CD4-positive, alpha-beta T cell treated with Interferon gamma for 1 hour (primary cell): ENCODE measurements around the gene FUS.
"Not testable (repeated sequence)": the region's sequence is repeated elsewhere in the genome, so short reads cannot be mapped to it uniquely, and the experiment has no call there.

ENCODE experiments used
- DNase-seq: peaks from one replicate; pipeline ENCODE4 v3.0.0-alpha.2; 2020

Gene FUS

GRCh38 chr16:31144418-31144817 lies 35.5 kb upstream of the FUS start:
- not testable (repeated sequence) for DNase-seq

GRCh38 chr16:31145398-31145990 lies 34.4 kb upstream of the FUS start:
- DNase-seq, result no peak

- DNase-seq, result no peak
These were observed 32.4 kb upstream of the FUS start for GRCh38 chr16:31147574-31147973.

DNA sequence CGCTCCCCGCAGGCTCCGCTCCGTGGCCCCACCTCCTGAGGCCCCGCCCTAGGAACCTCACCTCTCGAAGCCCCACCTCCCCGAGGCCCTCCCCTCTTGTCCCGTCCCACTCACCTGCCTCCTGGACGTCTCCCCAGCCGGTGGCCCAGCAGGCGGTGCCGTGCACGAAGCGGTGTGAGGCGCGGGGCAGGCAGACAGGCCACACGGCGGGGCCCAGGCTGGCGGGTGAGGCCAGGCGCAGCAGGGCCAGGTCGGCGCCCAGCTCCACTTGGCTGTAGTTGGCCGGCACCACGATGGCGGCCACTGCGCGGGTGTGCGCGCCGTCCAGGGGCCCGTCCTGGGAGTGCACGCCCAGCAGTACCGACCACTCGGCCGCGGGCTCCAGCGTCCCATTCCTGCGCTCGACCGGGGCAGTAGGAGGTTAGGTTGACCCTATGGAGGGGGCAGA lies 31.6 kb upstream of the FUS start:
- DNase-seq, result no peak

- no peak for DNase-seq
These were observed 31.0 kb upstream of the FUS start for GRCh38 chr16:31148896-31149295.

- DNase-seq, result no peak
These were observed 30.6 kb upstream of the FUS start for GRCh38 chr16:31149332-31149731.

DNA sequence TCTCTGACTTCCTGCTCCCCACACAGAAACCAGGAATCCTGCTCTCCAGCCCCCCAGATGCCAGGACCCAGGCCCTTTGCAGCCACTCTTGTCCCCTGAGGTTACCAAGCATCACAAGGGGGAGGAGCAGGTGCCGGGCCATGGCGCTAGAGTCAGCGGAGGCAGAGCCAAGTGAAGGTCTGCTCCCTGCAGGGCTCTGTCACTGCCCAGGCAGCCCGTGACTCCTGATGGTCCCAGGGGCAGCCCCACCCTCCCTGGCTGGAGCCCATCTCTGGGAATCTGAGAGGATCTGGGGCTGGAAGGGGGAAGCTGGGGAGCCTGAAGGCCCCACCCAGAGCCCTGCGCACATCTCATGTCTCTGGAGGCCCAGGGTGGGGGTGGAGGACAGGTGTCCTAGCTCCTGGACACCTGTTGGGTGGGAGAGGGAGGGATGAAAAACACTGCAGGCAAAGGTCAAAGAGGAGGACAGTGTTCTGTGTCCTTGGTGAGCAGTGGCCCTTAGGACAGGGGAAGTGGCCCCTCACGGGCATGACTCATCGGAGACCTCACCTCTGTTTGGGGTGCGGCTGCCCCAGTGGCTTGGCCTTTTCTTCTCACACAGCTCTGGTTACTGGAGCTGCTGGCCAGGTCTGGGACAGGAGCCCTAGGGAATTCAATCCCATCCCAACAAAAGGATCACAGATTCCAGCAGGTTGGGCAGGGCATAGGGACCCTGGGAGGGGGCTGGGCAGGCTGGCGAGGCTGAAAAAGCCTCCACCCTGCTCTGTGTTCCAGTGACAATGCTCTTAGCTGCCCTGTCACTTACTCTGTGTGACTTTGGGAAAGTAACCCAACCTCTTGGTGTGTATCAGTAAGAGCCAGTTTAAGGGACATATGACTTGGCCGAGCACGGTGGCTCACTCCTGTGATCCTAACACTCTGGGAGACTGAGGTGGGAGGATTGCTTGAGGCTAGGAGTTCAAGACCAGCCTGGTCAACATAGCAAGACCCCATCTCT lies 29.7 kb upstream of the FUS start, which contains the start of gene PRSS36:
TSS of gene PRSS36 (minus strand) at position 173 of the 997 bp plus-strand sequence. CDS start at position 142, 31 bp downstream.
- peak; percentile 27 for DNase-seq

DNA sequence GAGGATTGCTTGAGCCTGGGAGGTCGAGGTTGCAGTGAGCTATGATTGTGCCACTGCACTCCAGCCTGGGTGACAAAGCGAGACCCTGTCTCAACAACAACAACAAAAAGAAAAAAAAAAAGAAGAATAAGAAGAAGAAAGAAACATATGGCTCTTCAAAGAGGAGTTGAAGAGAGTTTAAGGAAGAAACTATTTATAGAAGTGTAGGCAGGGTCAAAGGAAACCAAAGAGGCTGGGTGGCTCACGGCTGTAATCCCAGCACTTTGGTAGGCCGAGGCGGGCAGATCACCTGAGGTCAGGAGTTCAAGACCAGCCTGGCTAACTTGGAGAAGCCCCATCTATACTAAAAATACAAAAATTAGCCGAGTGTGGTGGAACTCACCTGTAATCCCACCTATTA lies 29.0 kb upstream of the FUS start:
- DNase-seq, result not testable (repeated sequence)

DNA sequence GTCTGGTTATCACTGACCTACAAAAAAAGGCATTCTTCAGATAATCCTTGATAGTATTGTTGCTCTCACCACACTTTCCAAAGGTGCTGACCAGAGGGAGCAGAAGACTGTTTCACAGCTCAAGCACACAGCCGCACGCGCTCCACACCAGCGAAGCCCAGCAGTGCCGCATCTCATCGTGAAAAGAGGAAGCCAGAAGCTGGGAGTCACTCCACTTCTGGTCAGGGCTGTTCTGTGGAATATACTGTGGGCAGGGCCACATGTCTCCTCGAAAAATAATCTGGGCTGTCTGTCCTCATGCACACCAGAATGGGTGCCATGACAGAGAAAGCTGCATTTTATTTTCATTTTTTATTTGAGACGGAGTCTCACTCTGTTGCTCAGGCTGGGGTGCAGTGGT lies 22.8 kb upstream of the FUS start:
- DNase-seq, result peak; percentile 30

DNA sequence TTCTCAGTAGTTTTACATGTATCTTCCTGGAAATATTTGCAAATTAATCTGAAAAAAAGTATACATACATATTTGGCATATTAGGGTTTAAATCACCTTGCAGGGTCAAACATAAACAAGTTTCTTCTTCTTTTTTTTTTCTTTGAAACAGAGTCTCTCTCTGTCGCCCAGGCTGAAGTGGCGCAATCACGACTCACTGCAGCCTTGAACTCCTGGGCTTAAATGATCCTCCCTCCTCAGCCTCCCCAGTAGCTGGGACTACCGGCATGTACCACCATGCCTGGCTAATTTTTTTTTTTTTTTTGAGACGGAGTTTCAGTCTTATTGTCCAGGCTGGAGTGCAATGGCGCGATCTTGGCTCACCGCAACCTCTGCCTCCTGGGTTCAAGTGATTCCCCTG lies 12.6 kb upstream of the FUS start:
- no peak for DNase-seq

DNA sequence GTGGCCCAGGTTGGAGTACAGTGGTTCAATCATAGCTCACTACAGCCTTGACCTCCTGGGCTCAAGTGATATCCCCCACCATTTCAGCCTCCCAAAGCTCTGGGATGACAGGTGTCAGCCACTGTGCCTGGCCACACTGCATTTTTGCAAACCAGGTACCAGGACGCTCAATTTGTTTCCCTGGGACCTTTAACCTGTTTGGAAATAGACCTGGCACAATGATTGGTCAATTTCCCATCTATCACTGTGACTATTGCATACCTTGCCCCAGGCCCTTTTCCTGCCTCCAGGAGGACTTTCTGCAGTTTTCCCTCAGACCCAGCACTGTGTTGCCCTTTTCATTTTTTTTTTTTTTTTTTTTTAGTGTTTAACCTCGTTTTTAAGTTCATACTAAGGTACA lies 11.1 kb upstream of the FUS start:
- no peak for DNase-seq

DNA sequence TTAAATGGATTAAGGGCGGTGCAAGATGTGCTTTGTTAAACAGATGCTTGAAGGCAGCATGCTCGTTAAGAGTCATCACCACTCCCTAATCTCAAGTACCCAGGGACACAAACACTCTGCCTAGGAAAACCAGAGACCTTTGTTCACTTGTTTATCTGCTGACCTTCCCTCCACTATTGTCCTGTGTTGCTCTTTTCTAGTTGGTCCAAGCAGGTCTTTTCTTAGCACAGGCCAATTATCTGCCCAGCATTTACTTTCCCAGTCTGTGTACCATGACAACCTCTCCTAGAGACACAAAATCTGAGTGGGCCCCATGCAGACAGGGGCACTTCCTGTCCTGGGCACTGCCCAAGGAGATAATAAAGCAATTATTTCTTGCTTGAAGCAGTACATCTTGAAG lies 9.9 kb upstream of the FUS start:
- DNase-seq, result not testable (repeated sequence)

GRCh38 chr16:31177136-31177535 lies 2.8 kb upstream of the FUS start:
- DNase-seq, result peak; percentile 22

- DNase-seq, result no peak
These were observed 656 bp upstream of the FUS start for GRCh38 chr16:31179219-31179746.

DNA sequence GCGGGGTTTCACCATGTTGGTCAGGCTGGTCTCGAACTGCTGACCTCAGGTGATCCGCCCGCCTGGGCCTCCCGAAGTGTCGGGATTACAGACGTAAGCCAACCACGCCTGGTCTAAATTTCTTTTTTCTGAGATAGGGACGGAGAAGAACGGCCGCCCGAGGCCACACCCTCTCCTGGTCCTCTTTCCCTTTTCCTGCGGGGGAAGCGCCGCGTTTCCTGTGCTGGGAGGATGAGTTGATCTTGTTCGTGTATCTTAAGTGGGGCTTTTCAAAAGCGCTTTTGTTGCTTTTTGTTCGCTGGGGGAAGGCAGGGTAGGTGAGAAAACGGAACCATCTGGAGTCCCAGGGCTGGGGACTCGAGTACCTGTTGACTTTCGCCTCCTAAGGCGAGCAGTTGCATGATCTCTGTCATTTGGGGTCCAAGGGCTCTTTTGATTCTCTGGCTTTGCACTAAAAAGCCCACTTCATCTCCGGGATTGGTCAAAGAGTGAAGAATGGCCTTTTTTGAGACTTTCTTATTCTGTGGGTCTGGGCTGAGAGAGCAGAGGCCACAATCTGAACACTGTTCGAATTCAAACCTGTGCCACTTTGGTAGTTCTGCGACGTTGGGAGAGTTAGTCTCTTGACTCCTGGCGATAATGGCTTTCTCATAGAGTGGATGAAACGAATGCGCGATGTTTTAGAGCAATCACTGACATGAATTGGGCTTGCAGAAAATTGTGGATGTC lies 1.3 kb downstream of the FUS start:
- peak; percentile 11 for DNase-seq

DNA sequence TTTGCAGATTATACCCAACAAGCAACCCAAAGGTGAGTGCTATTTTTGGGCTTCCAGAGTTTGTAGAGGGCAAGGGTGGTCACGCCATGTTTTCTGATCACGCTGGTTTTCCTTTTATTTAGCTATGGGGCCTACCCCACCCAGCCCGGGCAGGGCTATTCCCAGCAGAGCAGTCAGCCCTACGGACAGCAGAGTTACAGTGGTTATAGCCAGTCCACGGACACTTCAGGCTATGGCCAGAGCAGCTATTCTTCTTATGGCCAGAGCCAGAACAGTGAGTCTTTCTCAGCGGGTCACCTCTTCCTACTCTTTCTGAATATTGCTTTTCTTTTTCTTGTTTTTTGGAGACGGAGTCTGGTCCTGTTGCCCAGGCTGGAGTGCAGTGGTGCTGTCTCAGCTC lies 2.5 kb downstream of the FUS start:
- DNase-seq, result no peak

DNA sequence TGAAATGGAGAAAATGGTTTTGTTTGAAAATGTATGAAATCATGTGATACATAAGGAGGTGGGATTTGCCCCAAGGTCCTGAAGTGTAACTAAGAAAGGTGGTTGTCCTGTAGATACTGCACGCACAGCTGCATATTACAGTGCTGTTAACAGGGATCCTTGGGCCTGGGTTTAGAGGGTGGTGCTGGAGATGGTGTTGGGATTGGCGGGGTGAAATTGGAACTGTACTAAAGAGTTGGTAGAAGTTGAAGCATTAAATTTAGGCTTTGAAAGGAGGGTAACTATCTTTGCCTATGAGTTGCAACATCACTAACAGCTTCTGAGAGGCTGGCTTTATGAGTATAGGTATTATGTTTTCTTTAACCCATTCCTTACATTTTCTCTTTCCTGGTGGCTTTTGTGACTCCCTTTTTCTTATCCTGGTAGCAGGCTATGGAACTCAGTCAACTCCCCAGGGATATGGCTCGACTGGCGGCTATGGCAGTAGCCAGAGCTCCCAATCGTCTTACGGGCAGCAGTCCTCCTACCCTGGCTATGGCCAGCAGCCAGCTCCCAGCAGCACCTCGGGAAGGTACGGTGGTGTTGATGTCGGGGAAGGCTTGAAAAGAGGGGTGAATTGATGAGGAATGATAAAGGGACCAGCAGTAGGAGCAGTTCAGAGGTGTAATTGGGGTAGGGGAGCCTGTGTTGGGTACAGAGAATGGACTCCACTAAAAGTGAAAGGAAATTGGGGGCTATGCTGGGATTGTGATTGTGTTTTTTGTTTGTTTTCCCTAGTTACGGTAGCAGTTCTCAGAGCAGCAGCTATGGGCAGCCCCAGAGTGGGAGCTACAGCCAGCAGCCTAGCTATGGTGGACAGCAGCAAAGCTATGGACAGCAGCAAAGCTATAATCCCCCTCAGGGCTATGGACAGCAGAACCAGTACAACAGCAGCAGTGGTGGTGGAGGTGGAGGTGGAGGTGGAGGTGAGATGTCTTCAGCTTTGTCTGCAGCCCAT lies 3.8 kb downstream of the FUS start:
- DNase-seq, result no peak

DNA sequence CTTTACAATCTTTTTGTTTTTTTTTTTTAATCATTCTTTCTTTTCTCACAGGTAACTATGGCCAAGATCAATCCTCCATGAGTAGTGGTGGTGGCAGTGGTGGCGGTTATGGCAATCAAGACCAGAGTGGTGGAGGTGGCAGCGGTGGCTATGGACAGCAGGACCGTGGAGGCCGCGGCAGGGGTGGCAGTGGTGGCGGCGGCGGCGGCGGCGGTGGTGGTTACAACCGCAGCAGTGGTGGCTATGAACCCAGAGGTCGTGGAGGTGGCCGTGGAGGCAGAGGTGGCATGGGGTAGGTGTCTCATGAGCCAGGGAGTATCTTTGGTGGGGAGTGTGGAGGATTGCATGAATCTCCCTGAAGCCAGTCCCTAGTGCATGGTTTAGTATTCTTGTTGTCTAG lies 4.9 kb downstream of the FUS start:
- DNase-seq, result no peak

GRCh38 chr16:31185339-31185738 lies 5.4 kb downstream of the FUS start:
- DNase-seq, result no peak

GRCh38 chr16:31186176-31186575 lies 6.2 kb downstream of the FUS start:
- DNase-seq, result no peak

DNA sequence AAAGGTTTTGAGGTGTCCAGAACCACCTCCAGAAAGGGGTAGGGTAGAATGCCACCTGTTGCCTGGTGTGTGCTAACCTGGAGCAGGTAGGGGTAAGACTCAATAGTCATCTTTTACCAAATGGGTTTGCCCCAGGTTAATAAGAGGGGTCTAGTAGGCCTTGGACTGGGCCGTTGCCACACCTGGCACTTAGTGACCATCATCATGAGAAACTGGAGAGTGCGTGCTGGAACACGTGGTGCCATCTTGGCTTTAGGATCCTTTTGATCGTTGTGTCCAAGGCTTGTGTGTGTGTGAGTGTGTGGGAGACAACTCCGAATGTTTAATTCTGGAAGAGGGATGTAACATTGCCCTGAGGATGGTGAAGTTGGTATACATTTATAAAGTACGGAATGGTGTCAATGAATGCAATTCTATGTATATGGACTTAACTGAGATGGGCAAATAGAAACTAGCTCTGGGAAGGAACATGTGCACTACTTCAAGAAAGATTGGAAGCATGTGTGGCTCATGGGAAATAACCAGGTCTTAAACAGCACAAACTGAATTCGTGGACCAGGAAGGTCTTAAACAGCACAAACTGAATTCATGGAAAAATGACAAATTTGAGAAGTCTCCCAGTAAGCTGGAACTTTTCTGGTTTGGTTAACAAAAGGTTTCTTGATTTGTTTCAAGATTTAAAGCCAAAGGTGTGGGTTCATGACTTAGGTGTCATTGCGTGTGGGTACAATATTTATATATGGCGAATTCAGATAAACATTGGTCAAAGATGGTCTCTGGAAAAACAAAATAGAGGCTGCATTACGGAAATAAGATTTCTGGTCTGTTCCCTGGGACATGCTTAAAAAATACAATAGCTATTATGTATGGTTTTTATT lies 7.2 kb downstream of the FUS start:
- DNase-seq, result no peak
